ENCODE measurements around the gene CTSH. TPM values are rescaled to one million over a fixed set of nuclear protein-coding genes. Genes with fewer than 3 reads are reported as not detected.

CTSH gene
- total and polyA plus RNA-seq, 2 of the 13 experiments (the other 11 are each of a cell fraction or from before 2014, with no cell fraction given) = 265 to 653 TPM

DNA sequence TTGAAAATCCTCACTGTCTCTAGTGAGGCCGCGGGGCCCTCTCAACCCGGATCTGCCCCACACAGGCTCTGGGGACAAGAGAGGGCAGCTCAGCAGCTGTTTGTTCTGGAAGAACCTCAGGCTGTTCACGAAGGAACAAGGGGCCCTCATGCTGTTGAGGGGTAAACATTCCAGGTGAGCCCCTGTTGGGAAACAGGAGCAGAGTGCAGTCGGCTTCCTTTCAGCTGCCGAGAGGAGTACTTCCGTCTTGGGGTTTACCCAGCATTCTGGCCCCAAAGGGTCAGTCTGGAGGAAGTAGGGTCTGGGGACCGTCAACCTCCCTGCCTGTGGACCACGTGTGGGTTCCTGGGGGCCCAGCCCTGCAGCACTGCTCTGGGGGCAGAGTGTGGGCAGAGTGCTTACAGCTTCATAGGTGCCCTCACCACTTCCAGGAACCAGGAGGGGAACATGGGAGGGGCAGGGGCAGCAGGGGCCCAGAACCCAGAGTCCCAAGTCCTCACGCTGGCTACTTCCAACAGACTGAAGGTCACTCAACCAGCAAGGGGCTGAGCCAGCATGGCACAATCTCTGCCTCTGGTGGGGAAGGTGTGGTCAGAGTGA, 49.2 kb upstream of the CTSH start (continued):
- TF ChIP-seq SMARCC2 (IDR thresholded peaks at IDR 0.05) = no peak
- no peak; the same call in 1 of the 2 replicates for TF ChIP-seq SNAPC5 (CRISPR knock-in tag; IDR thresholded peaks at IDR 0.05; ENCODE audit: borderline replicate concordance)
- TF ChIP-seq HNF4A (CRISPR knock-in tag; IDR thresholded peaks at IDR 0.05) = peak; percentile 97
- peak; percentile 9; the same call in 1 of the 2 replicates for TF ChIP-seq SSRP1 (CRISPR knock-in tag; IDR thresholded peaks at IDR 0.05)
- TF ChIP-seq ZNF264 (CRISPR knock-in tag; IDR thresholded peaks at IDR 0.05) = peak; percentile 97
- TF ChIP-seq FOXK2 (IDR thresholded peaks at IDR 0.05) = 0 out of 2 replicates have a peak, but pooled peaks have one; percentile 57
- TF ChIP-seq PHF20 (CRISPR knock-in tag; IDR thresholded peaks at IDR 0.05) = no peak
- peak; percentile 76; the same call in 1 of the 2 replicates for TF ChIP-seq ZNF333 (CRISPR knock-in tag; IDR thresholded peaks at IDR 0.05; ENCODE audit: borderline replicate concordance)
- TF ChIP-seq ETV6 (CRISPR knock-in tag; conservative IDR thresholded peaks at IDR 0.05) = peak; percentile 97
- peak; percentile 97 for TF ChIP-seq PATZ1 (CRISPR knock-in tag; IDR thresholded peaks at IDR 0.05)
- TF ChIP-seq KMT2B (CRISPR knock-in tag; IDR thresholded peaks at IDR 0.05) = peak; percentile 40; the same call in 1 of the 2 replicates
- no peak for TF ChIP-seq SYNCRIP (IDR thresholded peaks at IDR 0.05; ENCODE audit: insufficient read depth, low read depth, low read length)
- TF ChIP-seq DPF2 (CRISPR knock-in tag; IDR thresholded peaks at IDR 0.05; ENCODE audit: borderline replicate concordance, low read depth) = peak; percentile 93
- TF ChIP-seq, protein P1, sequence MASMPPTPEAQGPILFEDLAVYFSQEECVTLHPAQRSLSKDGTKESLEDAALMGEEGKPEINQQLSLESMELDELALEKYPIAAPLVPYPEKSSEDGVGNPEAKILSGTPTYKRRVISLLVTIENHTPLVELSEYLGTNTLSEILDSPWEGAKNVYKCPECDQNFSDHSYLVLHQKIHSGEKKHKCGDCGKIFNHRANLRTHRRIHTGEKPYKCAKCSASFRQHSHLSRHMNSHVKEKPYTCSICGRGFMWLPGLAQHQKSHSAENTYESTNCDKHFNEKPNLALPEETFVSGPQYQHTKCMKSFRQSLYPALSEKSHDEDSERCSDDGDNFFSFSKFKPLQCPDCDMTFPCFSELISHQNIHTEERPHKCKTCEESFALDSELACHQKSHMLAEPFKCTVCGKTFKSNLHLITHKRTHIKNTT (CRISPR knock-in tag; IDR thresholded peaks at IDR 0.05) = no peak
- TF ChIP-seq ZNF879 (CRISPR knock-in tag; IDR thresholded peaks at IDR 0.05) = no peak
- TF ChIP-seq SIN3A (IDR thresholded peaks at IDR 0.05; ENCODE audit: borderline replicate concordance, low read depth, low read length) = peak; percentile 65; the same call in 1 of the 2 replicates
- no peak for TF ChIP-seq BRF2 (CRISPR knock-in tag; IDR thresholded peaks at IDR 0.05)
- peak; percentile 44; the same call in 1 of the 2 replicates for TF ChIP-seq TSC22D2 (CRISPR knock-in tag; IDR thresholded peaks at IDR 0.05; ENCODE audit: borderline replicate concordance)
- peak; percentile 83 for TF ChIP-seq ZNF331 (CRISPR knock-in tag; IDR thresholded peaks at IDR 0.05)
- TF ChIP-seq PHF5A (CRISPR knock-in tag; IDR thresholded peaks at IDR 0.05; ENCODE audit: low read depth, unreplicated experiment) = peak; percentile 80
- TF ChIP-seq HES4 (CRISPR knock-in tag; IDR thresholded peaks at IDR 0.05; ENCODE audit: borderline replicate concordance) = no peak
- no peak for TF ChIP-seq SOX6 (IDR thresholded peaks at IDR 0.05)
- peak; percentile 99 for TF ChIP-seq SOX6 (CRISPR knock-in tag; IDR thresholded peaks at IDR 0.05)
- no peak for TF ChIP-seq IKZF4 (CRISPR knock-in tag; IDR thresholded peaks at IDR 0.05; ENCODE audit: borderline replicate concordance, low read depth, not compliant biosample characterization)
- TF ChIP-seq SMYD3 (CRISPR knock-in tag; IDR thresholded peaks at IDR 0.05) = no peak; the same call in 1 of the 2 replicates
- TF ChIP-seq ZNF552 (CRISPR knock-in tag; IDR thresholded peaks at IDR 0.05; ENCODE audit: borderline replicate concordance) = peak; percentile 79; the same call in 1 of the 2 replicates
- TF ChIP-seq, protein P2, sequence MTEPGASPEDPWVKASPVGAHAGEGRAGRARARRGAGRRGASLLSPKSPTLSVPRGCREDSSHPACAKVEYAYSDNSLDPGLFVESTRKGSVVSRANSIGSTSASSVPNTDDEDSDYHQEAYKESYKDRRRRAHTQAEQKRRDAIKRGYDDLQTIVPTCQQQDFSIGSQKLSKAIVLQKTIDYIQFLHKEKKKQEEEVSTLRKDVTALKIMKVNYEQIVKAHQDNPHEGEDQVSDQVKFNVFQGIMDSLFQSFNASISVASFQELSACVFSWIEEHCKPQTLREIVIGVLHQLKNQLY (CRISPR knock-in tag; IDR thresholded peaks at IDR 0.05) = peak; percentile 96
- no peak for TF ChIP-seq ZNF839 (CRISPR knock-in tag; IDR thresholded peaks at IDR 0.05; ENCODE audit: borderline replicate concordance)
